ENCODE results near the gene NBEAL2.

GRCh38 chr3:46977811-46978195, 1.7 kb upstream of the NBEAL2 start:
- TF ChIP-seq CTCF (IDR thresholded peaks at IDR 0.05) (no peak), POLR2A (IDR thresholded peaks at IDR 0.05) (no peak)

All from testis (tissue), 2 donors.